Smooth muscle cell (in vitro differentiated cells): ENCODE data around the gene NR2F6. TPM values are rescaled to one million over a fixed set of nuclear protein-coding genes. Genes with fewer than 3 reads are reported as not detected.

ENCODE experiments used
- DNase-seq: peaks from one replicate; lab custom pipeline; 2025; ENCODE audit not compliant: unreplicated experiment; lab: John Stamatoyannopoulos, UW
- H2AFZ ChIP-seq: fragments of 200-600 bp; sonication (generic); 2 replicates; pipeline ENCODE4 v1.6.0; 2016; ENCODE audit warnings: antibody characterized with exemption, low read depth, mild to moderate bottlenecking
- H3F3A ChIP-seq: fragments of 200-600 bp; sonication (generic); 2 replicates; pipeline ENCODE4 v1.6.0; 2017; ENCODE audit warnings: antibody characterized with exemption, low read depth
- H3K27ac ChIP-seq: fragments of 200-600 bp; sonication (generic); 2 replicates; pipeline ENCODE4 v1.5.1; 2016; ENCODE audit warnings: low read depth, mild to moderate bottlenecking
- H3K27me3 ChIP-seq: fragments of 200-600 bp; sonication (generic); 2 replicates; pipeline ENCODE4 v1.6.1; 2016; ENCODE audit warnings: low read depth, mild to moderate bottlenecking
- H3K36me3 ChIP-seq: fragments of 200-600 bp; sonication (generic); 2 replicates; pipeline ENCODE4 v1.5.1; 2016; ENCODE audit warnings: low read depth
- H3K4me1 ChIP-seq: fragments of 200-600 bp; sonication (generic); 2 replicates; pipeline ENCODE4 v1.5.1; 2016; ENCODE audit warnings: low read depth
- H3K4me2 ChIP-seq: fragments of 200-600 bp; sonication (generic); 2 replicates; pipeline ENCODE4 v1.6.0; 2016; ENCODE audit warnings: mild to moderate bottlenecking
- H3K4me3 ChIP-seq: fragments of 200-600 bp; sonication (generic); 2 replicates; pipeline ENCODE4 v1.5.1; 2016; ENCODE audit warnings: mild to moderate bottlenecking
- H3K79me2 ChIP-seq: fragments of 200-600 bp; sonication (generic); 2 replicates; pipeline ENCODE4 v1.6.0; 2016; ENCODE audit warnings: low read depth, mild to moderate bottlenecking
- H3K9ac ChIP-seq: fragments of 200-600 bp; sonication (generic); 2 replicates; pipeline ENCODE4 v1.6.0; 2016; ENCODE audit warnings: low read depth
- H3K9me3 ChIP-seq: fragments of 200-600 bp; sonication (generic); replicated peaks from 2 replicates; pipeline ENCODE4 v1.5.1; 2016; ENCODE audit warnings: low read depth
- H4K20me1 ChIP-seq: fragments of 200-600 bp; sonication (generic); 2 replicates; pipeline ENCODE4 v1.6.0; 2016; ENCODE audit warnings: low read depth
- WGBS: methylation state at CpG from one replicate; pipeline ENCODE4 v1.1.7; 2016; ENCODE audit warnings: low lambda C conversion rate; 5-methylcytosine and 5-hydroxymethylcytosine counted together
- polyA plus RNA-seq: library from polyadenylated mRNA; unstranded; fragments of >200 nt; fragmentation: Nextera tagmentation; extraction: Ambion mirVana; gene quantifications from 2 replicates; pipeline ENCODE4 v1.2.1, GENCODE V29; 2016
- total RNA-seq: library from RNA; depleted of rRNA; stranded (reverse); fragments of >200 nt; gene quantifications from 2 replicates; pipeline ENCODE4 v1.2.3, GENCODE V29; 2014
- TF ChIP-seq, protein P1 (sequence below): fragments of 200-600 bp; sonication (generic); IDR thresholded peaks from 2 replicates; pipeline ENCODE4 v1.5.1; 2017; ENCODE audit warnings: borderline replicate concordance, mild to moderate bottlenecking, antibody characterized with exemption; ENCODE audit not compliant: insufficient read depth, poor library complexity, severe bottlenecking

NR2F6 gene
- total and polyA plus RNA-seq, 2 experiments from 2014 or later: 57.4 to 104 TPM

DNA sequence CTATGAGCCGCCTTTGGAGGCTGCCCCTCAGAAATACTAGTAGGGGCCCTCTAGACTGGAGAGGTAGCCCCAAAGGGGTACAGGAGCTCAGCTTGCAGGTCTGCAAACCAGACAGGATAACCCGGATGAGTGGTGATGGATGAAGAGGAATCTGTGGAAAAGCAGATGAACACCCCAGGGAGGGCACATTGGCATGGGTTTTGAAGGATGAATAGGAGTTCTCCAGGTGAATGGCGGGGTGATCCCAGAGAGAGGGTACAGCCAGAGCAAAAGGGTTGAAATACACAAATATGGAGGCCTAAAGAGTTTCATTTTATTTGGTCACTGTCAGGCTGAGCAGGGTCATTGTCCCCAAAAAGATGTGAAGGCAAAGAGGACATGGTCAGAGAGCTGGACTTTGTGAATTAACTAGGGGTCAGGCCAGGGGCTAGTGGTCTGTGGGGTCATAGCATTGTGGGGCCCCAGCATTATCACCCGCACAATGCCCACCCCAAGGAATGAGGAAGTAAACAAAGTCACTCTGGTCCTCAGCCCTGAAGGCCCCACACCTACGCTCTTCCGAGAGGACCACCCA, 4.8 kb downstream of the NR2F6 start:
- Histone ChIP-seq H3K27ac (no peak overlapping the region), H3K27me3 (no peaks in the 10 kb centered on the region), H3K36me3 (no peaks in the 10 kb centered on the region), H3K4me2 (no peak overlapping the region), H3K79me2 (peaks cover 73% of the 10 kb centered on the region), H3K9me3 (no peaks in the 10 kb centered on the region), H2AFZ (no peak overlapping the region), H3F3A (peaks cover 26% of the 10 kb centered on the region), H3K9ac (no peak overlapping the region), H3K4me1 (no peaks in the 10 kb centered on the region), H4K20me1 (peaks cover 80% of the 10 kb centered on the region), H3K4me3 (no peak overlapping the region)
- no peak for DNase-seq
- 98% methylated on average over 6 of the region's 6 CpGs for WGBS
- TF ChIP-seq, protein P1, sequence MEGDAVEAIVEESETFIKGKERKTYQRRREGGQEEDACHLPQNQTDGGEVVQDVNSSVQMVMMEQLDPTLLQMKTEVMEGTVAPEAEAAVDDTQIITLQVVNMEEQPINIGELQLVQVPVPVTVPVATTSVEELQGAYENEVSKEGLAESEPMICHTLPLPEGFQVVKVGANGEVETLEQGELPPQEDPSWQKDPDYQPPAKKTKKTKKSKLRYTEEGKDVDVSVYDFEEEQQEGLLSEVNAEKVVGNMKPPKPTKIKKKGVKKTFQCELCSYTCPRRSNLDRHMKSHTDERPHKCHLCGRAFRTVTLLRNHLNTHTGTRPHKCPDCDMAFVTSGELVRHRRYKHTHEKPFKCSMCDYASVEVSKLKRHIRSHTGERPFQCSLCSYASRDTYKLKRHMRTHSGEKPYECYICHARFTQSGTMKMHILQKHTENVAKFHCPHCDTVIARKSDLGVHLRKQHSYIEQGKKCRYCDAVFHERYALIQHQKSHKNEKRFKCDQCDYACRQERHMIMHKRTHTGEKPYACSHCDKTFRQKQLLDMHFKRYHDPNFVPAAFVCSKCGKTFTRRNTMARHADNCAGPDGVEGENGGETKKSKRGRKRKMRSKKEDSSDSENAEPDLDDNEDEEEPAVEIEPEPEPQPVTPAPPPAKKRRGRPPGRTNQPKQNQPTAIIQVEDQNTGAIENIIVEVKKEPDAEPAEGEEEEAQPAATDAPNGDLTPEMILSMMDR: no peak

DNA sequence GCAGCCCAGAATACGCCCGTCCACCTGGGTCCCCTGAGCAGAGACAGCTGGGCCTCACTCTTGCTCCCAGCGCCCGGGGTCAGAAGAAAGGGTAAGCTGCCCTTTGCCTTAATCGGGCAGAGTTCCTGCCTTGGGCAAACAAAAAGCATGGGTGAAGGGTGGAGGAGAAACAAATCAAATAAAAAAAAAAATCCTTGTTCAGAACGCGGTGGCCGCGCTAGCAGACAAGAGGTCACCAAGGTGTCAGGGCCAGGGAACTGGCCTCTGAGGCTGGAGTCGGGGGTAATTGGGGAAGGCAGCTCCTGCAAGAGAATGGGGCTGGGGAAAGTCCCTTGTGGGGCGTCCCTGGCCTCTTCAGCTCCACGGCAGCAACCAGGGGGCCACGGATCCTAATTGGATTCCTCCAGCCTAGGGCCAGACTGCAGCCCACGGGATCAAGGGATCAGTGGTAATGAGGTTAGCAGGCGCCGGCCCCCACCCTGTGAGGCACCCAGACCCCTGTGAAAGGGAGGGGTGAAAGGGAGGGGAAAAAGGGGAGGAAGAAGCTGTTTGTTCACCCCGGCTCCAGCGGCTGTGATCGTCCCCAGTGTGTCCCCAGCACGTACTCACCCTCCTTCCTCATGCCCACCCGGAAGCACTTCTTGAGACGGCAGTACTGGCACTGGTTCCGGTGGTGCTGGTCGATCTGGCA, 5.5 kb downstream of the NR2F6 start:
- 75% methylated on average over 22 of the region's 24 CpGs for WGBS
- Histone ChIP-seq H3K36me3 (no peaks in the 10 kb centered on the region), H2AFZ (no peak overlapping the region), H3K4me3 (no peak overlapping the region), H3K4me1 (no peaks in the 10 kb centered on the region), H3K4me2 (no peak overlapping the region), H3K9ac (no peak overlapping the region), H3K79me2 (peaks cover 74% of the 10 kb centered on the region), H3F3A (peaks cover 28% of the 10 kb centered on the region), H3K9me3 (no peaks in the 10 kb centered on the region), H4K20me1 (peaks cover 86% of the 10 kb centered on the region), H3K27ac (no peak overlapping the region), H3K27me3 (no peaks in the 10 kb centered on the region)
- TF ChIP-seq, protein P1: no peak
- DNase-seq: no peak

DNA sequence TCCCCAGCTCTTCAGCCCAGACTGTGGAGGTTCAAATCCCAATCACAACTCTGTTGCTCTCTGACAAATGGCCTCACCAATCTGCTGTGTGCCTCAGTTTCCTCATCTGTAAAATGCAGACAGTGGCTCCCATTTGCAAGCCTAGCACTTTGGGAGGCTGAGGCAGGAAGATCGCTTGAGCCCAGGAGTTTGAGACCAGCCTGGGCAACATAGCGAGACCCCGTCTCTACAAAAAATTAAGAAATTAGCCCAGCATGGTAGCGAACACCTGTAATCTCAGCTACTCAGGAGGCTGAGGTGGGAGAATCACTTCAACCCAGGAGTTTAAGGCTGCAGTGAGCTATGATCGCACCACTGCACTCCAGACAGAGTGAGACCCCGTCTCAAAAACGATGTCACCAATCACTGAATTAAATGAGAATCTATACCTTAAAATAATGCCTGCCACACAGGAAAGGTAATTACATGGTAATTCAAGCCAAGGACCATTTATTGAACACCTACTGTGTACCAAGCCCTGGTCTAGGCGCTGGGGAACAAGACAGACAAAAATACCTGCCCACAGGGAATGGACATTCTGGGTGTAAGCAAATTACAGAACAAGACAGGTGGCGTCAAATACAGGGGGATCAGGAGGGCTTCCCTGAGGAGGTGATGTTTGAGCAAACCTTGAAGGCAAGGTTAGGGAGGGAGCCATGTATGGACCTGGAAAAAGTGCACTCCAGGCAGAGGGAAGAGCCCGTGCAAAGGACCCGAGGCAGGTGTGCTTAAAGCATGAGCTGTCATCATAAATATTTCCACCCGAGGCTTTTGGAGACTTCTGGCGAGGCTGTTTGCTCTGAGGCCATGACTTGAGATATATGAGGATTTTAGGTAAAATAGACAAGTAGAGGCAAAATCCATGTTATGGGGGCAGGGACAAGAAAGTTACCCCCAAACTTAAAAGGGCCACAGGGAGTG, 7.7 kb downstream of the NR2F6 start:
- 89% methylated on average over 13 of the region's 13 CpGs for WGBS
- Histone ChIP-seq H3K27ac (no peak overlapping the region), H3F3A (peaks cover 34% of the 10 kb centered on the region), H3K9ac (no peak overlapping the region), H2AFZ (no peak overlapping the region), H3K79me2 (peaks cover 66% of the 10 kb centered on the region), H3K9me3 (no peaks in the 10 kb centered on the region), H3K4me2 (no peak overlapping the region), H3K4me1 (peaks cover 4% of the 10 kb centered on the region), H4K20me1 (peaks cover 96% of the 10 kb centered on the region), H3K4me3 (no peak overlapping the region), H3K27me3 (no peaks in the 10 kb centered on the region), H3K36me3 (no peaks in the 10 kb centered on the region)
- TF ChIP-seq, protein P1: no peak
- no peak for DNase-seq
